ENCODE measurements around the gene TWIST1.

Gene TWIST1

GRCh38 chr7:19117091-19117869, at the start of gene TWIST1:
TSS of gene TWIST1 (minus strand) at chr7:19117636. CDS start at chr7:19117321, 315 bp downstream.
- TF ChIP-seq POLR2A (IDR thresholded peaks at IDR 0.05; ENCODE audit: extremely low read depth, insufficient read length) (no peak), MAX (IDR thresholded peaks at IDR 0.05; ENCODE audit: low read depth, low read length) (no peak), CTCF (IDR thresholded peaks at IDR 0.05; ENCODE audit: low read depth, low read length) (no peak), MYC (IDR thresholded peaks at IDR 0.05; ENCODE audit: low read depth, low read length) (no peak)
- peak within 1 kb of the TSS; percentile 63 for H3K4me3 ChIP-seq (ENCODE audit: low read depth, low read length)
- peak; percentile 79 for DNase-seq (ENCODE audit: low read depth)

- DNase-seq (ENCODE audit: low read depth) = no peak
- TF ChIP-seq MAX (IDR thresholded peaks at IDR 0.05; ENCODE audit: low read depth, low read length) = no peak
- TF ChIP-seq MYC (IDR thresholded peaks at IDR 0.05; ENCODE audit: low read depth, low read length) = no peak
- no peak overlapping the region for H3K4me3 ChIP-seq (ENCODE audit: low read depth, low read length)
Measured at GRCh38 chr7:19161671-19162070, 44.2 kb upstream of the TWIST1 start.

GRCh38 chr7:19146699-19147098, 29.3 kb upstream of the TWIST1 start:
- DNase-seq (ENCODE audit: low read depth) = peak; percentile 48
- H3K4me3 ChIP-seq (ENCODE audit: low read depth, low read length) = no peak overlapping the region
- no peak for TF ChIP-seq MYC (IDR thresholded peaks at IDR 0.05; ENCODE audit: low read depth, low read length)
- no peak for TF ChIP-seq CTCF (IDR thresholded peaks at IDR 0.05; ENCODE audit: low read depth, low read length)
- TF ChIP-seq POLR2A (IDR thresholded peaks at IDR 0.05; ENCODE audit: extremely low read depth, insufficient read length) = no peak
- TF ChIP-seq MAX (IDR thresholded peaks at IDR 0.05; ENCODE audit: low read depth, low read length) = no peak

- no peak for DNase-seq (ENCODE audit: low read depth)
- TF ChIP-seq MYC (IDR thresholded peaks at IDR 0.05; ENCODE audit: low read depth, low read length) (no peak), MAX (IDR thresholded peaks at IDR 0.05; ENCODE audit: low read depth, low read length) (no peak)
Measured at GRCh38 chr7:19145434-19146115, 28.1 kb upstream of the TWIST1 start.

GRCh38 chr7:19144661-19145433, 27.4 kb upstream of the TWIST1 start, which contains the start of gene FERD3L:
TSS of gene FERD3L (minus strand) at chr7:19145421. CDS start at chr7:19145362, 59 bp downstream.
- DNase-seq (ENCODE audit: low read depth) = no peak
- H3K4me3 ChIP-seq (ENCODE audit: low read depth, low read length) = no peak within 1 kb of the TSS
- TF ChIP-seq POLR2A (IDR thresholded peaks at IDR 0.05; ENCODE audit: extremely low read depth, insufficient read length) = no peak
- no peak for TF ChIP-seq CTCF (IDR thresholded peaks at IDR 0.05; ENCODE audit: low read depth, low read length)
- TF ChIP-seq MYC (IDR thresholded peaks at IDR 0.05; ENCODE audit: low read depth, low read length) = no peak
- TF ChIP-seq MAX (IDR thresholded peaks at IDR 0.05; ENCODE audit: low read depth, low read length) = no peak

More at GRCh38 chr7:19145434-19146115, 28.1 kb upstream of the TWIST1 start:
- H3K4me3 ChIP-seq (ENCODE audit: low read depth, low read length) = no peak overlapping the region

GRCh38 chr7:19143881-19144574, 26.6 kb upstream of the TWIST1 start:
- DNase-seq (ENCODE audit: low read depth) = no peak
- TF ChIP-seq CTCF (IDR thresholded peaks at IDR 0.05; ENCODE audit: low read depth, low read length) (no peak), MYC (IDR thresholded peaks at IDR 0.05; ENCODE audit: low read depth, low read length) (no peak), MAX (IDR thresholded peaks at IDR 0.05; ENCODE audit: low read depth, low read length) (no peak), POLR2A (IDR thresholded peaks at IDR 0.05; ENCODE audit: extremely low read depth, insufficient read length) (no peak)
- no peak overlapping the region for H3K4me3 ChIP-seq (ENCODE audit: low read depth, low read length)
